Pons (tissue), 1 donor: Measurements from ENCODE around the gene CRYGS.
"Not testable (repeated sequence)": the region's sequence is repeated elsewhere in the genome, so short reads cannot be mapped to it uniquely, and the experiment has no call there.

Experiments
- DNase-seq: peaks from one replicate; pipeline ENCODE4 v3.0.0-alpha.2; 2016; ENCODE audit warnings: low spot score

Gene CRYGS

GRCh38 chr3:186552408-186553031 is 8.3 kb upstream of the CRYGS start:
- no peak for DNase-seq

DNA sequence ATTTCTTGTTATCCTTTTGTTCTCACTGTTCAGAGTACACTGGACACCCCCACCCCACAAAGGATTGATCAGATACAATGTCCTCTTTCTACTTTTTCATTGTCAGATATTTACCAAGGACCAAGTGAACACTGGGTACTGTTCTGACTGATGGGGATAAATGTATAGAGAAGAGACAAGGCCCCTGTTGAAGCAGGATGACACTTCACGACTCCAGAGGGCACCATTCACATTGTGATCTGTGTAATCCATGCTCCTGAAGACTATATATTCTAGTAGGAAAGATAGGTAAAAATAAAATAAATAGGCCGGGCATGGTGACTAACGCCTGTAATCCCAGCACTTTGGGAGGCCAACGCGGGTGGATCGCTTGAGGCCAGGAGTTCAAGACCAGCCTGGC is 7.2 kb upstream of the CRYGS start:
- DNase-seq = peak; percentile 36

DNA sequence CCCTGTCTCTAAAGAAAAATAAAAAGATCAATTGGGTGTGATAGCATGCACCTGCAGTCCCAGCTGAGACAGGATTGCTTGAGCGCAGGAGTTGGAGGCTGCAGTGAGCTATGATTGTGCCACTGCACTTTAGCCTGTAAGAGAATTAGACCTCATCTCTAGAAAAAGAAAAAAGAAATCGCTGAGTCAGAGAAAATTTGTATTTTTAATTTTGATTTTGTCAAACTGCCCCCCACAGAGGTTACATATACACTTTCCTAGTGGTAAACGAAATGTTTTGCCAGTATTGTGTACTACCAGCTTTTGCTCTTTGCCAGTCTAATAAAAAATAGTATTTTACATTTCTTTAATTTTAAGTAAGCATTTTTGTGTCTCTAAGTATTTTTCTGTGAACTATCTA is 5.3 kb upstream of the CRYGS start:
- DNase-seq = no peak

DNA sequence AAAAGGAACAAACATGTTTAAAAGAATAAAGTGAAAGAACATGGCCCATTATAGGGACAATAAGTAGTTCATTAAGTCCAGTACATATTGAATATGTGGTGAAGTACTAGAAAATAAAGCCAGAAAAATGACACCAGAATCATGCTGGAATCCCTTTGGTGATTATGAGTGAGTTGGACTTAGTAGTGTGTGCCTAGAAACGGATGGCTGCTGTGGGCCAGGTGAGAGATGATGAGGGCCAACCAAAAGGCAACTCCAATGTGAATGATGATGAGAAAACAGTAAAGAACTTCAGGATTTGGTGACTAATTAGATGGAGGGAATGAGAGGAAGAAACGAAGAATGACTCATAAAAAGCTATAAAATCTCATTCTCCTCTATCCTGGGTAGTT is 3.3 kb downstream of the CRYGS start:
- DNase-seq = no peak

DNA sequence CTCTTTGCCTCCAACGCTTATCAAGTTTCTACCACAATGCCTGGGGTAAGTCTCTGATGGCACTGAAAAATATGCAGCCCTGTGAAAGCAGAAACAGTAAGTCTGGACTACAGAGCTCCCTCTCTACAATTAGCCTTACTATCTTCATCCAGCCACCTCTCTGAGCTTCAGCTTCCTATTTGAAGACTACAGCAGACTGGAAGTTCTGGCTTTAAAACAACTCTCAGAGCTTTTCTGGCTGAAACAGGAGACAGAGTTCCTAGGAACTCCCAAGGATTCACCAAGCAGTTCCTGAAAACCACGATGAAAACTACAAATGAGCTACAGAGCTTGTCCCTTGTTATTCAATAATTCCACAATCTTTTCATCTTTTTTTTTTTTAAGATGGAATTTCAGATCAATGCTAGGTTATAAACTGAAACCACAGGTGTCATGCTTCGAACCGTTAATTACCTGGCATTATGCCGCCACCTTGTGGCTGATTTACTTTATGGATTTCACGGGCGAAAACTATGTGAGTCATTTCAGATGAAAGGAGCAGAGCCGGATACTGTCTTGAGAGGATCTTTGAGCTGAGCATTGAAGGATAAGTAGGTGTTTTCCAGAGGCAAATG is 3.9 kb downstream of the CRYGS start:
- peak; percentile 88 for DNase-seq

GRCh38 chr3:186538779-186539178 is 5.4 kb downstream of the CRYGS start:
- DNase-seq = no peak

- DNase-seq = no peak
Measured at GRCh38 chr3:186536883-186537844, 7.0 kb downstream of the CRYGS start.

DNA sequence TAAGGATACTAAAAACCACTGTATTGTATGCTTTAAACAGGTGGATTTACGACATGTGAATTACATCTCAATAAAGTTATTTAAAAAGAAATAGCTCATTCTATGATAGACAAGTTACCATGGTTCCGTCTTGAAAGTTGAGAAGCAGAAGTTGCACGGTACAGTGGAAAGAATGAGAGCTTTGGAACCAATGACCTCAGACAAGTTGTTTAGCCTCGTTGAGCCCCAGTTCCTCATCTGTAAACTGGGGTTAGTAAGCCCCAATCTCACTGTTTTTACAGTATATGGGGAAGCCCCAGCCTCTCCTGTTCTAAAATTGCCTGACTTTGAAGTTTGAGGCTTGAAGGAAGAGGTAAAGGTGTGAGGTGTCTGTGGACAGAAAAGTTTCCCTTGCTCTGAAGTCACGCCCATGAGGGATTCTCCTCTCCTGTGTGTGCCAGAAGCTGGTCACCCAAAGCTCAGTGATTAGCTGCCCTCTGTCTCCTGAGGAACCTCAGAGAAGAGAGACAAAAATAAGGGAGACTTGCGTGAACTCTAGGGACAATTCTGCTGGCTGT is 10.0 kb downstream of the CRYGS start:
- peak; percentile 66 for DNase-seq

DNA sequence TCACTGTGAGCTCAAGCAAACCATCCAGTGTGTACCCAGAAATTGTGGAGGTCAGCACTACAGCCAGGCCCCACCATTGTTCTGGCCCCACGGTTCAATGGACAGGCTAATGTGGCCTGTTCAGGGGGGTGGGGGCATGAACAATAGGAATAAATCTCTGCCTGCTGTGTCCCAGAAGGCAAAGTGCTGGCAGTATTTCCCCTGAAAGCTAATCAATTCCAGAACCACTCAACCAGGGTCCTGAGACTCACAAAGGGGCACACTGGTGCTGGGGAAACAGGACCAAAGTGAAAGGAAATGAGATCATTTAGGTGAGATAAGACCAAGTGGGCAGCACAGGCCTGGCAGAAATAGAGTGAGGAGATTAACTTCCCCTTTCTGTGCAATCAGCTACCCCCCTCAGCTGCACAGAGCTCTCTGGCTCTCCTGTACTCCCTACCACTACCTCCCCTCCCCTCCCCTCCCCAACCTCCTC is 11.5 kb downstream of the CRYGS start:
- no peak for DNase-seq

DNA sequence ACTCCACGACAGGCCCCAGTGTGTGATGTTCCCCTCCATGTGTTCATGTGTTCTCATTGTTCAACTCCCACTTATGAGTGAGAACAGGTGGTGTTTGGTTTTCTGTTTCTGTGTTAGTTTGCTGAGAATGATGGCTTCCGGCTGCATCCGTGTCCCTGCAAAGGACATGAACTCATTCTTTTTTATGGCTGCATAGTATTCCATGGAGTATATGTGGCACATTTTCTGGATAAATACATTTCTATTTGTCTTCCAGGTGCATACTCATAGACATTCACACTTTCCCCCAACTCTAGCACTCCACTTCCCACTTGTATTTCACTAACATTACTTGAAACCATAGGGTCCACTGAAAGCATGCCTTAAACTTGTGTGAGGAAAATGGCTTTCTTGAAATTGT is 12.5 kb downstream of the CRYGS start:
- DNase-seq = not testable (repeated sequence)

DNA sequence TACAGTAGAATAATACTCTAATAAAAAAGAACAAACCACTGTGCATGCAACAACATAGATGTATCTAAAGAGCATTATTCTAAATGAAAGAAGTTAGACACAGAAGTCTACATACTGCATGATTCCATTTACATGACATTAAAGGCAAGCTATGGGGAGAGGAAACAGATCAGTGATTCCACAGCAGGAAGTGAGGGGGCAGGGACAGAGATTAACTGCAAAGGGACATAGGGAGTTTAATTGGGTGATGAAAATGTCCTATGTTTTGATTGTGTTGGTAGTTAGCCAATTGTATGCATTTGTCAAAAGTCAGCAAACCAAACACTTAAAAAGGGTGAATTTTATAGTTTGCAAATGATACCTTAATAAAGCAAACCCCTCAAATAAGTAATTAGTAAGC is 13.8 kb downstream of the CRYGS start:
- no peak for DNase-seq

GRCh38 chr3:186529201-186529999 is 14.8 kb downstream of the CRYGS start:
- no peak for DNase-seq

DNA sequence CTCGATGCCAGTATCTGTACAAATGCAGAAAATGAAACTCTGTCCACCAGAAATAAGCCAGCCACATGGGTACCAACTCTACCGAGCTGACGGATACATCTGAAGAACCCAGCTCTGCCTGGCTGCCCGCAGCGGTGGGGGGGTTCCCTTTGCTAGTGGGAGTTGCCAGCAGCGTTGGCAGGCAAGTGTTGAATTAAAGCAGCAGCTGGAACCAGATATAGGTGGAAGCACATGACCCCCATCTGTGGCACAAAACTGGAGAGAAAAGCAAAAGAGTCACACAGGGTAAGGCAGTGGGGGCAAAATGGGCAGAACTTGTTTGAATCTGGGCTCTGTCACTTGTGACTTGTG is 17.9 kb downstream of the CRYGS start:
- DNase-seq = no peak

DNA sequence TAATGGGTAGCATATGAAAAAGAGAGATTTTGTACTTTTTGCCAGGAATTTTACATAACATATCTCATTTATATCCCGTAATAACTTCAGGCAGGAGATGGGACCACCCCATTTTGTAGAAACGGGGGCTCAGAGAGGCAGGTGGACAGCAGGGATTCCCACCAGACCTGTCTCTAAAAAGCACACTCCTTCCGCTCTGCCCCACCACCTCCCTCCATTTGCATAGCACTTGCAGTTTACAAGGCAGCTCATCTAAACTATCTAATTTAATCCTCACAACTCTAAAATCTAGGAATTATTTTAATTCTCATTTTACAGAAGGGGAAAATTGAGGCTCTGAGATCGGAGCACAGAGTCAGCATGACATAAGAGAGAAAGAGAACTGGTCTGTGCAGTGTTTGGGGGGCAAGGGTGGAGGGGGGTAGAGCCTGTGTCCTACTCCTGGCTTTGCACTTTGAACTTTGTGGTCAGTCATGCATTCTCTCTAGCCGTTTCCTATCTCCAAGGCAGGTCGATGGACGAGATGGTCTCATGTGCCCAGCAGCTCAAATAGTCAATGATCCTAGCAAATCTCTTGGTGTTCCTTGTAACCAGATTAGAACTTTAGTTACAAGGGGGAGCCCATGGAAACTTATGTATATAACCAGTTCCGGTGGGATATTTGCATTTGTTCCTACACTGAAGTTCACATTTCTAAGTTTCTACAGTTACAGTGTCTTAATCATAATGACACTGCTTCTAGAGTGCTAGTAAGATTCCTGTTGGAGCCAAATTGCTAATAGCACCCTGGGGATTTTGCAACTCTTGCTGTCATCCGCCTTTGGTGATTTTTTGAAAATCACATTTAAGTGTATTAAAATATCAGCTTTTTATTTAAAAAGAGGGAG is 18.6 kb downstream of the CRYGS start:
- no peak for DNase-seq

DNA sequence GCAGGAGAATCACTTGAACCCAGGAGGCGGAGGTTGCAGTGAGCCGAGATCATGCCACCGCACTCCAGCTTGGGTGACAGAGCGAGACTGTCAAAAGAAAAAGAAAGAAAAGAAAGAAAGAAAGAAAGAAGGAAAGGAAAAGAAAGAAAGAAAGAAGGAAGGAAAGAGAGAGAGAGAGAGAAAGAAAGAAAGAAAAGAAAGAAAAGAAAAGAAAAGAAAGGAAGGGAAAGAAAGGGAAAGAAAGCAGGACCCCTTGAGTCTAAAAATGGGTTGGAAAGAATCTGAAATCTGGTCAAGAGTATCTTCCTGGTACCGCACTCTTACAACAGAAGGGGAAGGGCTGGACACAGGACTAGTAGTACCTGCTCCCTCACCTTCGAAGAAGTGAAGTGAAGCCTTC is 19.6 kb downstream of the CRYGS start:
- DNase-seq = no peak

GRCh38 chr3:186523434-186523833 is 20.7 kb downstream of the CRYGS start:
- no peak for DNase-seq

GRCh38 chr3:186523022-186523421 is 21.2 kb downstream of the CRYGS start:
- no peak for DNase-seq

DNA sequence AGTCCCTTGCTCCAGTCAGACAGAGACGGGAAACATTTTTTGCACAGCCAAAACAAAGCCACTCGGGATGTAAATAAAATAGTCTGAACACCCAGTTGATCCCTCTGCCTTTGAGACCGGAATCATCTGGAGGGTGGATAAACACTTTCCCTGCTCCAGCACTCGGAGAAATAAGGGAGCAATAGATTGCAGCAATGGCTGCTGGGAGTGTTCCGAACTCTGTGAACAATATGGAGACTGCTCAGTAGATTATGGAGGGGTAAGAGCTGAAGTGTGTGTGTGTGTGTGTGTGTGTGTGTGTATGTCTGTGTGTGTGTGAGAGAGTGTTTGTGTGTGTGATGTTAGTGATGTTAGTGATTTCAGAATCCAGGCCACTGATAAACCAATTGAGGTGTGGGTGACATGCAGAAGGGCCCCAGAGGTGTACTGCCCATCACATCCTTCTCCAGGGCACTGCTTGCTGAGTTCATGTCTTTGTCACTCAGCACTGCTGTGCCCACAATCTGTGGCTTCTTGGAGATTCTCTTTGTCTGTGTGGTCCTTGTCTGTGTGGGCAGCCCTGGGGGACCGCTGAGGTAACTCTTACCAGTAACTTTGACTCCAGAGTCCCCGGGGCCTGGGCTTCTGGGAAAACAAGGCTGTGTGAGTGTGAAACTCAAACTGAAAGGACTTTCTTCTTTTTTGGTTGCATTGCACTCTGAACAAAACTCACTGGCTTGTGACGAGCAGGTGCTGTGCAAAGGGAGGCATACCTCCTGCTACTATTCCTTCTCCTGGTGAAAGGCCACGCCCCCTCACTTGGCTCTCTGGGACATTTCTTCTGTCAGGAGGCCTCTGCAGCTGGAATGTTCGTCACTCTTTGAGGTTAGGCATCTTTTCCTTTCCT is 23.0 kb downstream of the CRYGS start:
- DNase-seq = no peak

- no peak for DNase-seq
Measured at GRCh38 chr3:186520431-186520830, 23.7 kb downstream of the CRYGS start.
